H9 (cell line): ENCODE data around the gene SPSB4. TPM values are rescaled to one million over a fixed set of nuclear protein-coding genes. Genes with fewer than 3 reads are reported as not detected.

ENCODE experiments used
- DNase-seq: peaks from one replicate; pipeline ENCODE4 v3.0.0-alpha.2; 2017
- H2AFZ ChIP-seq: one replicate; pipeline ENCODE4 v1.6.1; 2013; ENCODE audit warnings: mild to moderate bottlenecking, low read length, control low read depth, moderate library complexity
- H2AK5ac ChIP-seq: 2 replicates; pipeline ENCODE4 v1.6.1; 2013; ENCODE audit warnings: low read length, control low read depth, mixed read lengths; ENCODE audit not compliant: insufficient read length
- H2BK120ac ChIP-seq: one replicate; pipeline ENCODE4 v1.6.1; 2013; ENCODE audit warnings: low read depth, mild to moderate bottlenecking, low read length, control low read depth, inconsistent platforms; ENCODE audit not compliant: poor library complexity, severe bottlenecking
- H2BK12ac ChIP-seq: 2 replicates; pipeline ENCODE4 v1.6.1; 2013; ENCODE audit warnings: low read length, control low read depth, mixed read lengths, low read depth; ENCODE audit not compliant: insufficient read length
- H2BK15ac ChIP-seq: 2 replicates; pipeline ENCODE4 v1.6.1; 2013; ENCODE audit warnings: low read depth, low read length, control low read depth
- H2BK20ac ChIP-seq: one replicate; pipeline ENCODE4 v1.6.1; 2013; ENCODE audit warnings: low read depth, mild to moderate bottlenecking, low read length, control low read depth, inconsistent platforms; ENCODE audit not compliant: poor library complexity, severe bottlenecking
- H2BK5ac ChIP-seq: 2 replicates; pipeline ENCODE4 v1.6.1; 2013; ENCODE audit warnings: low read length, control low read depth, mixed read lengths; ENCODE audit not compliant: insufficient read length
- H3K14ac ChIP-seq: 2 replicates; pipeline ENCODE4 v1.6.1; 2013; ENCODE audit warnings: low read length, control low read depth; ENCODE audit not compliant: insufficient read depth
- H3K18ac ChIP-seq: 2 replicates; pipeline ENCODE4 v1.6.1; 2013; ENCODE audit warnings: low read depth, mild to moderate bottlenecking, mixed read lengths, low read length, control low read depth; ENCODE audit not compliant: insufficient read length
- H3K23ac ChIP-seq: 2 replicates; pipeline ENCODE4 v1.6.1; 2013; ENCODE audit warnings: low read length, control low read depth, mixed read lengths, low read depth; ENCODE audit not compliant: insufficient read length
- H3K23me2 ChIP-seq: 2 replicates; pipeline ENCODE4 v1.6.1; 2013; ENCODE audit warnings: low read depth, mild to moderate bottlenecking, mixed read lengths, low read length, control low read depth; ENCODE audit not compliant: insufficient read length, poor library complexity, severe bottlenecking
- H3K27ac ChIP-seq: 2 replicates; pipeline ENCODE4 v1.5.1; 2013; ENCODE audit warnings: low read length, control low read depth, mixed read lengths, low read depth; ENCODE audit not compliant: insufficient read length
- H3K27me3 ChIP-seq: 2 replicates; pipeline ENCODE4 v1.6.1; 2013; ENCODE audit warnings: low read length, control low read depth, inconsistent platforms; ENCODE audit not compliant: insufficient read depth
- H3K4ac ChIP-seq: 2 replicates; pipeline ENCODE4 v1.6.1; 2013; ENCODE audit warnings: low read depth, mild to moderate bottlenecking, control low read depth, inconsistent platforms, low read length, moderate library complexity
- H3K4me1 ChIP-seq: 2 replicates; pipeline ENCODE4 v1.6.1; 2013; ENCODE audit warnings: low read length, control low read depth, inconsistent platforms; ENCODE audit not compliant: insufficient read depth
- H3K4me2 ChIP-seq: 2 replicates; pipeline ENCODE4 v1.6.1; 2013; ENCODE audit warnings: low read length, control low read depth, mixed read lengths; ENCODE audit not compliant: insufficient read length, insufficient read depth
- H3K56ac ChIP-seq: 2 replicates; pipeline ENCODE4 v1.6.1; 2013; ENCODE audit warnings: low read depth, mild to moderate bottlenecking, mixed read lengths, low read length, control low read depth; ENCODE audit not compliant: insufficient read length
- H3K79me1 ChIP-seq: 2 replicates; pipeline ENCODE4 v1.6.1; 2013; ENCODE audit warnings: low read depth, mild to moderate bottlenecking, moderate library complexity, low read length, control low read depth, inconsistent platforms; ENCODE audit not compliant: insufficient read depth, poor library complexity, severe bottlenecking
- H3K79me2 ChIP-seq: 2 replicates; pipeline ENCODE4 v1.6.1; 2013; ENCODE audit warnings: low read length, control low read depth, inconsistent platforms; ENCODE audit not compliant: insufficient read depth
- H3K9ac ChIP-seq: 2 replicates; pipeline ENCODE4 v1.6.1; 2013; ENCODE audit warnings: low read length, control low read depth, mixed read lengths; ENCODE audit not compliant: insufficient read length; ENCODE audit errors: extremely low read depth
- H3K9me3 ChIP-seq: one replicate; pipeline ENCODE4 v1.6.1; 2013; ENCODE audit warnings: low read depth, low read length, inconsistent platforms; ENCODE audit not compliant: control insufficient read depth
- H3T11ph ChIP-seq: one replicate; pipeline ENCODE4 v1.6.1; 2013; ENCODE audit warnings: mild to moderate bottlenecking, low read length, control low read depth, inconsistent platforms
- H4K20me1 ChIP-seq: one replicate; pipeline ENCODE4 v1.6.1; 2013; ENCODE audit not compliant: control insufficient read depth, insufficient read length, insufficient read depth
- H4K5ac ChIP-seq: 2 replicates; pipeline ENCODE4 v1.6.1; 2013; ENCODE audit warnings: low read depth, mild to moderate bottlenecking, mixed read lengths, low read length, control low read depth; ENCODE audit not compliant: insufficient read length
- H4K8ac ChIP-seq: replicated peaks from 2 replicates; pipeline ENCODE4 v1.6.1; 2013; ENCODE audit warnings: low read length, control low read depth, mixed read lengths, low read depth; ENCODE audit not compliant: insufficient read length
- H4K91ac ChIP-seq: 2 replicates; pipeline ENCODE4 v1.6.1; 2013; ENCODE audit warnings: low read depth, mild to moderate bottlenecking, moderate library complexity, mixed read lengths, low read length, control low read depth; ENCODE audit not compliant: insufficient read length
- H3K27ac Mint-ChIP-seq, 3 experiments: 2 replicates in 2 of 3; 3 replicates in 1 of 3; pipeline ENCODE4 v1.8.0; 2020 to 2021; ENCODE audit warnings: mixed read lengths in 3 of 3, mild to moderate bottlenecking in 1 of 3, moderate library complexity in 1 of 3
- H3K27me3 Mint-ChIP-seq: 2 replicates; pipeline ENCODE4 v1.8.0; 2021; ENCODE audit warnings: low read depth, mild to moderate bottlenecking, moderate library complexity, mixed read lengths
- H3K36me3 Mint-ChIP-seq, 3 experiments: 2 replicates in 2 of 3; 3 replicates in 1 of 3; pipeline ENCODE4 v1.8.0; 2020 to 2021; ENCODE audit warnings: low read depth in 3 of 3, mixed read lengths in 3 of 3; ENCODE audit not compliant: insufficient read depth in 1 of 3
- H3K4me1 Mint-ChIP-seq, 2 experiments: 2 replicates each; pipeline ENCODE4 v1.8.0; 2020; ENCODE audit warnings: mixed read lengths in 2 of 2
- H3K4me3 Mint-ChIP-seq, 2 experiments: 2 replicates in 1 of 2; 3 replicates in 1 of 2; pipeline ENCODE4 v1.8.0; 2020 to 2021; ENCODE audit warnings: mild to moderate bottlenecking in 2 of 2, mixed read lengths in 2 of 2, moderate library complexity in 1 of 2
- H3K9me3 Mint-ChIP-seq, 2 experiments: 2 replicates in 1 of 2; 3 replicates in 1 of 2; pipeline ENCODE4 v1.8.0; 2020; ENCODE audit warnings: mild to moderate bottlenecking in 2 of 2, mixed read lengths in 2 of 2, moderate library complexity in 1 of 2
- WGBS: extraction: QIAGEN DNeasy Blood & Tissue Kit; methylation state at CpG from one replicate; pipeline ENCODE4 v1.1.7; 2013; ENCODE audit warnings: missing lambda C conversion rate, low lambda C conversion rate, mixed read lengths; ENCODE audit not compliant: insufficient read length; ENCODE audit errors: extremely low coverage; 5-methylcytosine and 5-hydroxymethylcytosine counted together
- total RNA-seq: library from RNA; stranded (reverse); gene quantifications from 2 replicates; pipeline ENCODE4 v1.2.1, GENCODE V29; 2021
- TF ChIP-seq, protein P1 (sequence below): fragments of 200-600 bp; sonication (generic); conservative IDR thresholded peaks from 3 replicates; pipeline ENCODE4 v1.8.0; 2021; ENCODE audit warnings: antibody characterized with exemption, mild to moderate bottlenecking

The SPSB4 gene
- total RNA-seq, 1 experiment from 2014 or later, result 6.2 TPM

DNA sequence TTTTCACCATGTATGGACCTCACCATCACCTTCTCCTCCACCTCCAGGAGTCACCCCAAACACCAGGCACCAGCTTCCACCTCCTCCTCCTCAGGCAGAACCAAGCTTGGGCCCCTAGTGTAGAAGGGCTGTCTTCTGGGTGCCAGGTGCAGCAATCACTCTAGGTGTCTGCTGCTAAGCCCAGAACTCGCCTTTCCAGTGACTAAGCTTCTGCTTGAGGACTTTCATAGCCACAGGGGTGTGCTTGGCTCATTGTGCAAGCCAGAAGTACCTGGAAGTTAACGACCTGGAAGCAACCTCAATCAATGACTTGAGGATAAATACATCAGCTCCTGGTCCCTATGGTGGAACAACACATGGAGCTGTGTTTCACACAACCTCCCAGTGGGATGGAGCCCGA is 130.7 kb downstream of the SPSB4 start:
- H3K27me3 ChIP-seq, result no peaks in the 10 kb centered on the region
- no peaks in the 10 kb centered on the region for H3K23me2 ChIP-seq
- H2BK5ac ChIP-seq, result no peak overlapping the region
- no peak overlapping the region for H3K4me2 ChIP-seq
- H4K8ac ChIP-seq, result no peak overlapping the region
- H3K9ac ChIP-seq, result no peak overlapping the region
- H3T11ph ChIP-seq, result no peak overlapping the region
- H3K79me1 ChIP-seq, result no peaks in the 10 kb centered on the region
- H3K23ac ChIP-seq, result no peak overlapping the region
- H3K56ac ChIP-seq, result no peak overlapping the region
- H2BK20ac ChIP-seq, result no peak overlapping the region
- no peak for DNase-seq
- H3K4me1 ChIP-seq, result no peaks in the 10 kb centered on the region
- no peaks in the 10 kb centered on the region for H3K9me3 ChIP-seq
- no peak overlapping the region for H2BK12ac ChIP-seq
- no peak overlapping the region for H3K18ac ChIP-seq
- no peak overlapping the region for H3K27ac ChIP-seq
- H3K36me3 Mint-ChIP-seq, result peaks cover 0 to 11% (median 3%) of the 10 kb centered on the region in 3 experiments; a peak in 6 of 7 replicates
- no peak overlapping the region for H2BK120ac ChIP-seq
- no peak overlapping the region for H4K5ac ChIP-seq
- 0 out of 7 replicates have a peak overlapping the region, but pooled peaks of 1 of the 3 experiments have one; percentile 8 for H3K27ac Mint-ChIP-seq
- no peaks in the 10 kb centered on the region for H3K4me1 Mint-ChIP-seq
- no peaks in the 10 kb centered on the region; the same call in none of the 2 replicates for H3K27me3 Mint-ChIP-seq
- no peak overlapping the region for H4K91ac ChIP-seq
- H2BK15ac ChIP-seq, result no peak overlapping the region
- peaks cover 14 to 16% of the 10 kb centered on the region in 2 experiments; a peak in 4 of 5 replicates for H3K9me3 Mint-ChIP-seq
- H4K20me1 ChIP-seq, result no peaks in the 10 kb centered on the region
- H3K4me3 Mint-ChIP-seq, result no peak overlapping the region
- H3K14ac ChIP-seq, result no peak overlapping the region
- no CpG with 5 or more reads among the region's 3 CpGs for WGBS
- TF ChIP-seq, protein P1, sequence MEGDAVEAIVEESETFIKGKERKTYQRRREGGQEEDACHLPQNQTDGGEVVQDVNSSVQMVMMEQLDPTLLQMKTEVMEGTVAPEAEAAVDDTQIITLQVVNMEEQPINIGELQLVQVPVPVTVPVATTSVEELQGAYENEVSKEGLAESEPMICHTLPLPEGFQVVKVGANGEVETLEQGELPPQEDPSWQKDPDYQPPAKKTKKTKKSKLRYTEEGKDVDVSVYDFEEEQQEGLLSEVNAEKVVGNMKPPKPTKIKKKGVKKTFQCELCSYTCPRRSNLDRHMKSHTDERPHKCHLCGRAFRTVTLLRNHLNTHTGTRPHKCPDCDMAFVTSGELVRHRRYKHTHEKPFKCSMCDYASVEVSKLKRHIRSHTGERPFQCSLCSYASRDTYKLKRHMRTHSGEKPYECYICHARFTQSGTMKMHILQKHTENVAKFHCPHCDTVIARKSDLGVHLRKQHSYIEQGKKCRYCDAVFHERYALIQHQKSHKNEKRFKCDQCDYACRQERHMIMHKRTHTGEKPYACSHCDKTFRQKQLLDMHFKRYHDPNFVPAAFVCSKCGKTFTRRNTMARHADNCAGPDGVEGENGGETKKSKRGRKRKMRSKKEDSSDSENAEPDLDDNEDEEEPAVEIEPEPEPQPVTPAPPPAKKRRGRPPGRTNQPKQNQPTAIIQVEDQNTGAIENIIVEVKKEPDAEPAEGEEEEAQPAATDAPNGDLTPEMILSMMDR, result no peak
- no peaks in the 10 kb centered on the region for H3K79me2 ChIP-seq
- no peak overlapping the region for H3K4ac ChIP-seq
- H2AK5ac ChIP-seq, result no peak overlapping the region
- H2AFZ ChIP-seq, result no peak overlapping the region
